ENCODE results near the gene NTNG2. TPM values are rescaled to one million over a fixed set of nuclear protein-coding genes. Genes with fewer than 3 reads are reported as not detected.

The NTNG2 gene
- total RNA-seq, 1 donor from 2014 or later = 1.6 TPM

GRCh38 chr9:132201780-132202703 lies 40.2 kb downstream of the NTNG2 start:
- no peak for DNase-seq

- no peak for DNase-seq
These were observed 43.0 kb downstream of the NTNG2 start for GRCh38 chr9:132204883-132205282.

- no peak for DNase-seq
These were observed 45.4 kb downstream of the NTNG2 start for GRCh38 chr9:132207215-132207614.

GRCh38 chr9:132207839-132208615 lies 46.2 kb downstream of the NTNG2 start:
- DNase-seq = no peak

GRCh38 chr9:132209228-132209627 lies 47.4 kb downstream of the NTNG2 start:
- no peak for DNase-seq

GRCh38 chr9:132210472-132211145 lies 48.8 kb downstream of the NTNG2 start:
- DNase-seq = no peak

- DNase-seq = no peak
These were observed 49.7 kb downstream of the NTNG2 start for GRCh38 chr9:132211570-132211969.

- no peak for DNase-seq
These were observed 52.3 kb downstream of the NTNG2 start for GRCh38 chr9:132214027-132214622.

- DNase-seq = no peak
These were observed 55.2 kb downstream of the NTNG2 start for GRCh38 chr9:132216861-132217619.

- no peak for DNase-seq
These were observed 56.4 kb downstream of the NTNG2 start for GRCh38 chr9:132218208-132218607.

GRCh38 chr9:132221941-132222340 lies 60.1 kb downstream of the NTNG2 start:
- no peak for DNase-seq

GRCh38 chr9:132224645-132225044 lies 62.8 kb downstream of the NTNG2 start:
- no peak for DNase-seq

GRCh38 chr9:132226571-132227430 lies 64.9 kb downstream of the NTNG2 start:
- no peak for DNase-seq

- DNase-seq = no peak
These were observed 66.2 kb downstream of the NTNG2 start for GRCh38 chr9:132228062-132228461.

GRCh38 chr9:132230605-132231004 lies 68.7 kb downstream of the NTNG2 start:
- no peak for DNase-seq

GRCh38 chr9:132231019-132231701 lies 69.3 kb downstream of the NTNG2 start:
- DNase-seq = no peak

GRCh38 chr9:132232522-132232921 lies 70.7 kb downstream of the NTNG2 start:
- no peak for DNase-seq

GRCh38 chr9:132233138-132233537 lies 71.3 kb downstream of the NTNG2 start:
- DNase-seq = no peak

GRCh38 chr9:132234535-132234934 lies 72.7 kb downstream of the NTNG2 start:
- no peak for DNase-seq

GRCh38 chr9:132235125-132235524 lies 73.3 kb downstream of the NTNG2 start:
- no peak for DNase-seq

Measured in skin of body (tissue), 2 donors.